Hepatocyte (in vitro differentiated cells): ENCODE results near the gene FBXO2. TPM values are rescaled to one million over a fixed set of nuclear protein-coding genes. Genes with fewer than 3 reads are reported as not detected.
"Not testable (repeated sequence)": the region's sequence is repeated elsewhere in the genome, so short reads cannot be mapped to it uniquely, and the experiment has no call there.

Source experiments
- DNase-seq: peaks from one replicate; pipeline ENCODE4 v3.0.0-alpha.2; 2016; ENCODE audit warnings: low spot score
- H2AFZ ChIP-seq: fragments of 200-600 bp; sonication (generic); 2 replicates; pipeline ENCODE4 v1.6.0; 2016; ENCODE audit warnings: antibody characterized with exemption, mild to moderate bottlenecking
- H3K27ac ChIP-seq: fragments of 200-600 bp; sonication (generic); 2 replicates; pipeline ENCODE4 v1.5.1; 2016; ENCODE audit warnings: mild to moderate bottlenecking
- H3K27me3 ChIP-seq: fragments of 200-600 bp; sonication (generic); 2 replicates; pipeline ENCODE4 v1.6.1; 2016
- H3K36me3 ChIP-seq: fragments of 200-600 bp; sonication (generic); replicated peaks from 2 replicates; pipeline ENCODE4 v1.5.1; 2016; ENCODE audit warnings: low read depth; ENCODE audit not compliant: insufficient read depth
- H3K4me1 ChIP-seq: fragments of 200-600 bp; sonication (generic); 2 replicates; pipeline ENCODE4 v1.5.1; 2016; ENCODE audit warnings: mild to moderate bottlenecking, moderate library complexity; ENCODE audit not compliant: insufficient read depth
- H3K4me2 ChIP-seq: fragments of 200-600 bp; sonication (generic); 2 replicates; pipeline ENCODE4 v1.6.0; 2016
- H3K4me3 ChIP-seq: fragments of 200-600 bp; sonication (generic); 2 replicates; pipeline ENCODE4 v1.5.1; 2016; ENCODE audit warnings: mild to moderate bottlenecking
- H3K79me2 ChIP-seq: fragments of 200-600 bp; sonication (generic); 2 replicates; pipeline ENCODE4 v1.6.0; 2017; ENCODE audit warnings: mild to moderate bottlenecking
- H3K9me2 ChIP-seq: fragments of 200-600 bp; sonication (generic); replicated peaks from 2 replicates; pipeline ENCODE4 v1.6.0; 2017; ENCODE audit warnings: mild to moderate bottlenecking; ENCODE audit not compliant: insufficient read depth
- H3K9me3 ChIP-seq: fragments of 200-600 bp; sonication (generic); 2 replicates; pipeline ENCODE4 v1.5.1; 2016; ENCODE audit warnings: low read depth, mild to moderate bottlenecking
- H4K20me1 ChIP-seq: fragments of 200-600 bp; sonication (generic); 2 replicates; pipeline ENCODE4 v1.6.0; 2016; ENCODE audit warnings: mild to moderate bottlenecking; ENCODE audit not compliant: insufficient read depth, poor library complexity, severe bottlenecking
- CTCF ChIP-seq: fragments of 200-600 bp; sonication (generic); IDR thresholded peaks from 2 replicates; pipeline ENCODE4 v1.5.1; 2016; ENCODE audit warnings: antibody characterized with exemption, mild to moderate bottlenecking; ENCODE audit not compliant: poor library complexity
- EZH2 ChIP-seq: fragments of 200-600 bp; sonication (generic); IDR thresholded peaks from 2 replicates; pipeline ENCODE4 v1.6.1; 2016; ENCODE audit warnings: antibody characterized with exemption, mild to moderate bottlenecking, borderline replicate concordance
- EZH2phosphoT487 ChIP-seq: fragments of 200-600 bp; sonication (generic); IDR thresholded peaks from one replicate; pipeline ENCODE4 v1.6.1; 2018; ENCODE audit warnings: antibody characterized with exemption, mild to moderate bottlenecking, low read depth, moderate library complexity; ENCODE audit not compliant: unreplicated experiment, severe bottlenecking
- WGBS: methylation state at CpG from one replicate; pipeline ENCODE4 v1.1.6; 2016; ENCODE audit warnings: low lambda C conversion rate; ENCODE audit errors: missing lambda C conversion rate; 5-methylcytosine and 5-hydroxymethylcytosine counted together
- polyA plus RNA-seq: library from polyadenylated mRNA; unstranded; fragments of >200 nt; fragmentation: Nextera tagmentation; extraction: Ambion mirVana; gene quantifications from 2 replicates; pipeline ENCODE4 v1.2.1, GENCODE V29; 2016
- total RNA-seq: library from RNA; depleted of rRNA; stranded (reverse); fragments of >200 nt; gene quantifications from 2 replicates; pipeline ENCODE4 v1.2.3, GENCODE V29; 2014

FBXO2 gene
- total and polyA plus RNA-seq, 2 experiments from 2014 or later, result 134 to 339 TPM

GRCh38 chr1:11643782-11644181 lies 10.4 kb downstream of the FBXO2 start:
- H2AFZ ChIP-seq, result no peak overlapping the region
- H3K79me2 ChIP-seq, result no peaks in the 10 kb centered on the region
- no peak overlapping the region for H3K4me3 ChIP-seq
- no peak for DNase-seq
- H3K27me3 ChIP-seq, result no peaks in the 10 kb centered on the region
- no peaks in the 10 kb centered on the region for H3K9me2 ChIP-seq
- H3K27ac ChIP-seq, result no peak overlapping the region
- WGBS, result 68% methylated on average over 5 of the region's 5 CpGs
- H3K36me3 ChIP-seq, result no peaks in the 10 kb centered on the region
- H3K9me3 ChIP-seq, result no peaks in the 10 kb centered on the region
- H4K20me1 ChIP-seq, result no peaks in the 10 kb centered on the region
- no peaks in the 10 kb centered on the region for H3K4me1 ChIP-seq
- no peak overlapping the region for H3K4me2 ChIP-seq
- TF ChIP-seq EZH2 (no peak), CTCF (no peak), EZH2phosphoT487 (no peak)

- not testable (repeated sequence) for H3K79me2 ChIP-seq, H4K20me1 ChIP-seq, H3K4me2 ChIP-seq, H3K27me3 ChIP-seq, H3K36me3 ChIP-seq, H3K4me1 ChIP-seq, H3K9me3 ChIP-seq, H2AFZ ChIP-seq, H3K27ac ChIP-seq, H3K9me2 ChIP-seq, H3K4me3 ChIP-seq
- peak; percentile 79 for DNase-seq
- peak; percentile 92 for TF ChIP-seq CTCF
- WGBS, result 60% methylated on average over 18 of the region's 18 CpGs
These were observed 11.7 kb downstream of the FBXO2 start for GRCh38 chr1:11642418-11643017.

GRCh38 chr1:11641776-11642305 lies 12.4 kb downstream of the FBXO2 start:
- H3K27me3 ChIP-seq, result no peaks in the 10 kb centered on the region

More at GRCh38 chr1:11641776-11642305, 12.4 kb downstream of the FBXO2 start:
- H3K27ac ChIP-seq, result no peak overlapping the region
- no peaks in the 10 kb centered on the region for H3K36me3 ChIP-seq
- no peaks in the 10 kb centered on the region for H3K9me3 ChIP-seq
- TF ChIP-seq CTCF (no peak), EZH2 (no peak), EZH2phosphoT487 (no peak)
- H3K9me2 ChIP-seq, result no peaks in the 10 kb centered on the region
- H3K4me1 ChIP-seq, result no peaks in the 10 kb centered on the region
- no peak overlapping the region for H3K4me2 ChIP-seq
- no peak for DNase-seq
- WGBS, result 70% methylated on average over 5 of the region's 5 CpGs
- H4K20me1 ChIP-seq, result no peaks in the 10 kb centered on the region
- no peaks in the 10 kb centered on the region for H3K79me2 ChIP-seq
- H2AFZ ChIP-seq, result no peak overlapping the region
- H3K4me3 ChIP-seq, result no peak overlapping the region
